LoVo (cell line): ENCODE results near the gene MMD.
"Not testable (repeated sequence)": the region's sequence is repeated elsewhere in the genome, so short reads cannot be mapped to it uniquely, and the experiment has no call there.

ENCODE experiments used
- DNase-seq: peaks from one replicate; pipeline ENCODE4 v3.0.0-alpha.2; 2016; ENCODE audit warnings: low spot score

Gene MMD

GRCh38 chr17:55391764-55392467 lies 29.7 kb downstream of the MMD start:
- no peak for DNase-seq

GRCh38 chr17:55391244-55391757 lies 30.3 kb downstream of the MMD start:
- DNase-seq, result no peak

- DNase-seq, result no peak
Observed at GRCh38 chr17:55390364-55390977, 31.2 kb downstream of the MMD start.

GRCh38 chr17:55389715-55390114 lies 31.9 kb downstream of the MMD start:
- not testable (repeated sequence) for DNase-seq

GRCh38 chr17:55388842-55389241 lies 32.8 kb downstream of the MMD start:
- no peak for DNase-seq

- DNase-seq, result no peak
Observed at GRCh38 chr17:55386796-55387332, 34.8 kb downstream of the MMD start.

GRCh38 chr17:55384643-55385232 lies 36.9 kb downstream of the MMD start:
- DNase-seq, result no peak

GRCh38 chr17:55383771-55384642 lies 37.6 kb downstream of the MMD start:
- no peak for DNase-seq

- no peak for DNase-seq
Observed at GRCh38 chr17:55381017-55381770, 40.4 kb downstream of the MMD start.

- no peak for DNase-seq
Observed at GRCh38 chr17:55377671-55378275, 43.9 kb downstream of the MMD start.

- no peak for DNase-seq
Observed at GRCh38 chr17:55368706-55369105, 52.9 kb downstream of the MMD start.

GRCh38 chr17:55366020-55366481 lies 55.6 kb downstream of the MMD start:
- no peak for DNase-seq

- DNase-seq, result no peak
Observed at GRCh38 chr17:55363033-55363432, 58.6 kb downstream of the MMD start.

GRCh38 chr17:55360971-55361370 lies 60.7 kb downstream of the MMD start:
- no peak for DNase-seq

GRCh38 chr17:55356434-55357328 lies 65.0 kb downstream of the MMD start:
- DNase-seq, result peak; percentile 58

GRCh38 chr17:55354941-55355340 lies 66.7 kb downstream of the MMD start:
- DNase-seq, result no peak

GRCh38 chr17:55354010-55354409 lies 67.6 kb downstream of the MMD start:
- DNase-seq, result no peak

- DNase-seq, result no peak
Observed at GRCh38 chr17:55351226-55351625, 70.4 kb downstream of the MMD start.

GRCh38 chr17:55350825-55351205 lies 70.8 kb downstream of the MMD start:
- DNase-seq, result no peak
